GM19324 (cell line): ENCODE results near the gene IFNAR1.

Experiments used
- ATAC-seq: cut with Tn5 transposase; IDR thresholded peaks from one replicate; pipeline ENCODE4 v1.9.1; 2021; ENCODE audit warnings: mild to moderate bottlenecking, moderate library complexity; ENCODE audit not compliant: unreplicated experiment, low FRiP score

Gene IFNAR1

GRCh38 chr21:33324291-33325221 lies at the start of gene IFNAR1:
Gene IFNAR1, plus strand, starts transcription at chr21:33324970. Its CDS starts 86 bp downstream, at chr21:33325056.
- peak; percentile 92 for ATAC-seq

- no peak for ATAC-seq
Observed at GRCh38 chr21:33278721-33279120, 46.0 kb upstream of the IFNAR1 start.

GRCh38 chr21:33279330-33279820 lies 45.4 kb upstream of the IFNAR1 start:
- no peak for ATAC-seq

- no peak for ATAC-seq
Observed at GRCh38 chr21:33281096-33281652, 43.6 kb upstream of the IFNAR1 start.

- ATAC-seq = no peak
Observed at GRCh38 chr21:33283203-33283602, 41.6 kb upstream of the IFNAR1 start.

- ATAC-seq = no peak
Observed at GRCh38 chr21:33286076-33286475, 38.7 kb upstream of the IFNAR1 start.

GRCh38 chr21:33286600-33287456 lies 37.9 kb upstream of the IFNAR1 start:
- no peak for ATAC-seq

- no peak for ATAC-seq
Observed at GRCh38 chr21:33289199-33289819, 35.5 kb upstream of the IFNAR1 start.

GRCh38 chr21:33290441-33290840 lies 34.3 kb upstream of the IFNAR1 start:
- no peak for ATAC-seq

- ATAC-seq = no peak
Observed at GRCh38 chr21:33291686-33292085, 33.1 kb upstream of the IFNAR1 start.

- ATAC-seq = no peak
Observed at GRCh38 chr21:33292724-33293123, 32.0 kb upstream of the IFNAR1 start.

GRCh38 chr21:33293136-33293535 lies 31.6 kb upstream of the IFNAR1 start:
- ATAC-seq = no peak

- no peak for ATAC-seq
Observed at GRCh38 chr21:33293811-33294216, 31.0 kb upstream of the IFNAR1 start.

GRCh38 chr21:33296156-33296555 lies 28.6 kb upstream of the IFNAR1 start:
- ATAC-seq = no peak

GRCh38 chr21:33299181-33299752 lies 25.5 kb upstream of the IFNAR1 start:
- peak; percentile 74 for ATAC-seq

GRCh38 chr21:33300701-33301631 lies 23.8 kb upstream of the IFNAR1 start:
- no peak for ATAC-seq

- ATAC-seq = no peak
Observed at GRCh38 chr21:33301632-33302002, 23.2 kb upstream of the IFNAR1 start.

GRCh38 chr21:33302055-33302454 lies 22.7 kb upstream of the IFNAR1 start:
- ATAC-seq = no peak

GRCh38 chr21:33302796-33303195 lies 22.0 kb upstream of the IFNAR1 start:
- no peak for ATAC-seq
